Tibial nerve (tissue), 4 donors: ENCODE data around the gene CTNNA3.

Experiments
- EP300 ChIP-seq, 2 donors: sonication (generic); formaldehyde crosslinking; IDR thresholded peaks; one replicate each; pipeline ENCODE4 v1.6.1; 2017; ENCODE audit warnings: antibody characterized with exemption in 2 of 2, mild to moderate bottlenecking in 1 of 2
- POLR2A ChIP-seq, 2 donors: fragments of 450-650 bp; IDR thresholded peaks; one replicate each; pipeline ENCODE4 v1.6.1; 2017; ENCODE audit warnings: antibody characterized with exemption in 2 of 2, mild to moderate bottlenecking in 2 of 2, moderate library complexity in 2 of 2
- TF ChIP-seq, protein P1 (sequence below), 5 experiments: fragments of 200-600 bp in 3 of 5; fragments of 450-650 bp in 2 of 5; sonication (generic) in 3 of 5; IDR thresholded peaks; one replicate each; pipeline ENCODE4 v1.5.1; 2016 to 2019; ENCODE audit warnings: antibody characterized with exemption in 5 of 5, mild to moderate bottlenecking in 3 of 5, moderate library complexity in 2 of 5

DNA sequence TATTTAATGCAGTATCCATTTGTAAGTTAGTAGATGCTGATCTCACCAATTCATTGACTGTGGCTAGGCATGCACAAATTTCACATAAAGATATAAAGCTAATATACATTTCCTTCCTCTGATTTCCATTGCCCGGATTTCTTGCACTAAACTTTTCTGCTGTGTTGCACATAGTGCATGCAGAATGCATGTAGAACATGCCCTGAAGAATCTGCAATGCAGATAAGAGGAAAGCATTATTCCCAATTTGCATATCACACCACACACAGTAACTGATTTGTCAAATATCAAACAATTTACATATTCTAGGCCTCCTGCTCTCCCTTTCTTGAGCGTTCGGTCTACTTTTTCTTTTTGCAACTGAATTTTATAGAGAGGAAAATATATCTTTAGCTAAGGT lies 646.0 kb downstream of the CTNNA3 start:
- TF ChIP-seq EP300 (IDR thresholded peaks at IDR 0.05) (no peak), POLR2A (IDR thresholded peaks at IDR 0.05) (no peak)
- TF ChIP-seq, protein P1, sequence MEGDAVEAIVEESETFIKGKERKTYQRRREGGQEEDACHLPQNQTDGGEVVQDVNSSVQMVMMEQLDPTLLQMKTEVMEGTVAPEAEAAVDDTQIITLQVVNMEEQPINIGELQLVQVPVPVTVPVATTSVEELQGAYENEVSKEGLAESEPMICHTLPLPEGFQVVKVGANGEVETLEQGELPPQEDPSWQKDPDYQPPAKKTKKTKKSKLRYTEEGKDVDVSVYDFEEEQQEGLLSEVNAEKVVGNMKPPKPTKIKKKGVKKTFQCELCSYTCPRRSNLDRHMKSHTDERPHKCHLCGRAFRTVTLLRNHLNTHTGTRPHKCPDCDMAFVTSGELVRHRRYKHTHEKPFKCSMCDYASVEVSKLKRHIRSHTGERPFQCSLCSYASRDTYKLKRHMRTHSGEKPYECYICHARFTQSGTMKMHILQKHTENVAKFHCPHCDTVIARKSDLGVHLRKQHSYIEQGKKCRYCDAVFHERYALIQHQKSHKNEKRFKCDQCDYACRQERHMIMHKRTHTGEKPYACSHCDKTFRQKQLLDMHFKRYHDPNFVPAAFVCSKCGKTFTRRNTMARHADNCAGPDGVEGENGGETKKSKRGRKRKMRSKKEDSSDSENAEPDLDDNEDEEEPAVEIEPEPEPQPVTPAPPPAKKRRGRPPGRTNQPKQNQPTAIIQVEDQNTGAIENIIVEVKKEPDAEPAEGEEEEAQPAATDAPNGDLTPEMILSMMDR (IDR thresholded peaks at IDR 0.05): no peak
